Natural killer cell (primary cell): ENCODE measurements around the gene WDFY4. TPM values are rescaled to one million over a fixed set of nuclear protein-coding genes. Genes with fewer than 3 reads are reported as not detected.

Experiments
- ATAC-seq, 3 donors: fragments of 150-1000 bp in 2 of 3; fragments of 200-7000 bp in 1 of 3; cut with Tn5 transposase; 1 replicate in 1 of 3; 2 replicates in 2 of 3; pipeline ENCODE4 v1.10.0; 2021; ENCODE audit warnings: mild to moderate bottlenecking in 2 of 3, moderate library complexity in 2 of 3
- DNase-seq, 2 donors: peaks; one replicate each; pipeline versions ENCODE4 v3.0.0 to v3.0.0-alpha.2; 2013 to 2021; ENCODE audit warnings: mixed read lengths in 1 of 2
- H3K27ac ChIP-seq: one replicate; pipeline ENCODE4 v1.5.1; 2013; ENCODE audit warnings: mild to moderate bottlenecking, low read length
- H3K27me3 ChIP-seq: one replicate; pipeline ENCODE4 v1.6.1; 2013; ENCODE audit warnings: low read length; ENCODE audit not compliant: control insufficient read depth, insufficient read depth
- H3K36me3 ChIP-seq: one replicate; pipeline ENCODE4 v1.6.1; 2013; ENCODE audit warnings: low read length; ENCODE audit not compliant: control insufficient read depth, insufficient read depth
- H3K4me1 ChIP-seq: one replicate; pipeline ENCODE4 v1.6.1; 2013; ENCODE audit warnings: low read length; ENCODE audit not compliant: control insufficient read depth, insufficient read depth
- H3K4me3 ChIP-seq: one replicate; pipeline ENCODE4 v1.5.1; 2013; ENCODE audit warnings: low read length
- H3K9me3 ChIP-seq: one replicate; pipeline ENCODE4 v1.6.1; 2013; ENCODE audit warnings: low read length; ENCODE audit not compliant: control insufficient read depth, insufficient read depth
- H3K27ac Mint-ChIP-seq, 2 donors: one replicate each; pipeline ENCODE4 v1.8.0; 2022; ENCODE audit warnings: mild to moderate bottlenecking in 2 of 2, mixed read lengths in 2 of 2, moderate library complexity in 1 of 2
- H3K27me3 Mint-ChIP-seq, 2 donors: one replicate each; pipeline ENCODE4 v1.8.0; 2022; ENCODE audit warnings: low read depth in 2 of 2, mixed read lengths in 2 of 2
- H3K36me3 Mint-ChIP-seq: one replicate; pipeline ENCODE4 v1.8.0; 2022; ENCODE audit warnings: mixed read lengths
- H3K4me1 Mint-ChIP-seq, 2 donors: one replicate each; pipeline ENCODE4 v1.8.0; 2022; ENCODE audit warnings: mixed read lengths in 2 of 2
- H3K4me3 Mint-ChIP-seq: one replicate; pipeline ENCODE4 v1.8.0; 2022; ENCODE audit warnings: mild to moderate bottlenecking, moderate library complexity, mixed read lengths
- H3K9me3 Mint-ChIP-seq, 2 donors: one replicate each; pipeline ENCODE4 v1.8.0; 2022; ENCODE audit warnings: mixed read lengths in 2 of 2
- CTCF ChIP-seq: fragments of 200-600 bp; IDR thresholded peaks from one replicate; pipeline ENCODE4 v1.8.0; 2022; ENCODE audit warnings: antibody characterized with exemption
- WGBS: methylation state at CpG from one replicate; pipeline ENCODE4 v1.1.7; 2013; ENCODE audit warnings: missing lambda C conversion rate; ENCODE audit not compliant: insufficient coverage; 5-methylcytosine and 5-hydroxymethylcytosine counted together
- intact Hi-C: fragments of 100-400 bp; cut with micrococcal nuclease; formaldehyde crosslinking; loops from one replicate; pipeline ENCODE4 v1.14.2; 2022
- total RNA-seq, 4 donors: library from RNA; stranded (reverse); fragments of 120-200 nt in 1 of 4; gene quantifications; one replicate each; pipeline versions ENCODE4 v1.2.3 to v1.2.4, GENCODE V29; 2013 to 2022

The WDFY4 gene
- total RNA-seq, 3 donors from 2014 or later (not counting 1 experiment from before 2014, with no cell fraction given) = 1.7 to 8.4 (median 3.5) TPM

DNA sequence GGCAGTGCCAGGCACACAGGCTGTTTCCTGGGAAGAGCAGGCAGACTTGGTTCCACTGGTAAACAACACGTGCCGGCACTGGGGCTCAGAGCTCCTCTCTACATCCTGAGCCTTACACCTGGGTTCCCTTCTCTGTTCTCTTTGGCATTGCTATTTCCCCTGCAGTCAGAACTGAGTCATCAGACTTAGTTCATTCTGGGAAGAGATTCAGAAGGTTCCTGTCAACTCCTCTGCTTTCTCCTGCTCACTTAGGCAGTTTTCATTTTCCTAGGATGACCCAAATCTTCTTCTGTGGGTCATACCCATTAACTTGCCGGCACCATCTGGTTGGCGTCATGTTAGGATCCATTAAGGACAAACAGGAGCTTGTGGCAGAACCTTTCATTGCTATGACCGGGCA, 288.4 kb downstream of the WDFY4 start:
- TF ChIP-seq CTCF = no peak
- H3K9me3 Mint-ChIP-seq = no peaks in the 10 kb centered on the region
- no peak overlapping the region for H3K4me3 Mint-ChIP-seq
- 88% methylated on average over 5 of the region's 5 CpGs for WGBS
- no peak overlapping the region for H3K27ac Mint-ChIP-seq
- H3K36me3 Mint-ChIP-seq = no peaks in the 10 kb centered on the region
- no peaks in the 10 kb centered on the region for H3K27me3 ChIP-seq
- peaks cover 4 to 14% of the 10 kb centered on the region in 2 donors for H3K27me3 Mint-ChIP-seq
- no peaks in the 10 kb centered on the region for H3K36me3 ChIP-seq
- DNase-seq = no peak
- intact Hi-C loops = no loop called here
- H3K4me1 ChIP-seq = no peaks in the 10 kb centered on the region
- H3K4me3 ChIP-seq = no peak overlapping the region
- no peak overlapping the region for H3K27ac ChIP-seq
- no peaks in the 10 kb centered on the region for H3K4me1 Mint-ChIP-seq
- ATAC-seq = no peak
- no peaks in the 10 kb centered on the region for H3K9me3 ChIP-seq

DNA sequence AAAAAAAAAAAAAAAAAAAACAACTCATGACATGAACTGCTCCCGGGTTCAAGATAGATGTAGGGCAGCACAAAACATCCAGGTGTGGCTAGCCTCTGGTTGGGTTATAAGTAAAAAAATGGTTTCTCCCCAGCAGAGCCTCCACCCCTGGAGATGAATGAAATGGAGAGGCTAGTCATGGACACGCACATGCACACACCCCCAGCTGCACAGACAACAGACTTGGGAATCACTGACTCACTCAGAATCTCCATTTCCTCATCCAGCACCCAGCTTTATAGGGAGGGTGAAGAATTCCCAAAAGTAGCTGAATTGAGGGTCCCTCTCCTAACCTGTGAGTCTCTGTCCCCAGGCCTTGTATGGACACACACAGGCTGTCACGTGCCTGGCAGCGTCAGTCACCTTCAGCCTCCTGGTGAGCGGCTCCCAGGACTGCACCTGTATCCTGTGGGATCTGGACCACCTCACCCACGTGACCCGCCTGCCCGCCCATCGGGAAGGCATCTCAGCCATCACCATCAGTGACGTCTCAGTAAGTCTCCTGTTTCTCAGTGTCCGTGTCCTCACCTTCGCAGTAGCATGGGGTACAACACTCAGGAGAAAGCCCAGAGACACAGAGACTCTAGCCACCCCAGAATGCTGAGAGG, 290.0 kb downstream of the WDFY4 start:
- WGBS = 93% methylated on average over 11 of the region's 12 CpGs
- Mint-ChIP-seq H3K4me1 (no peaks in the 10 kb centered on the region), H3K27ac (no peak overlapping the region), H3K9me3 (no peaks in the 10 kb centered on the region), H3K4me3 (no peak overlapping the region), H3K27me3 (peaks cover 4 to 14% of the 10 kb centered on the region in 2 donors), H3K36me3 (no peaks in the 10 kb centered on the region)
- intact Hi-C loops = no loop called here
- no peak overlapping the region for H3K4me3 ChIP-seq
- no peaks in the 10 kb centered on the region for H3K36me3 ChIP-seq
- H3K9me3 ChIP-seq = no peaks in the 10 kb centered on the region
- TF ChIP-seq CTCF = no peak
- H3K27ac ChIP-seq = no peak overlapping the region
- ATAC-seq (no peak), DNase-seq (no peak)
- H3K27me3 ChIP-seq = no peaks in the 10 kb centered on the region
- no peaks in the 10 kb centered on the region for H3K4me1 ChIP-seq

GRCh38 chr10:48976196-48976595, 291.5 kb downstream of the WDFY4 start:
- Mint-ChIP-seq H3K4me1 (no peaks in the 10 kb centered on the region), H3K4me3 (no peak overlapping the region), H3K36me3 (no peaks in the 10 kb centered on the region), H3K27ac (no peak overlapping the region), H3K27me3 (peaks cover 4 to 14% of the 10 kb centered on the region in 2 donors), H3K9me3 (no peaks in the 10 kb centered on the region)
- peak in 1 of 2 donors; percentile 12 for DNase-seq
- H3K4me3 ChIP-seq = no peak overlapping the region
- H3K9me3 ChIP-seq = no peaks in the 10 kb centered on the region
- no peaks in the 10 kb centered on the region for H3K27me3 ChIP-seq
- ATAC-seq = no peak
- peaks cover under 1% of the 10 kb centered on the region for H3K4me1 ChIP-seq
- H3K27ac ChIP-seq = no peak overlapping the region
- no peaks in the 10 kb centered on the region for H3K36me3 ChIP-seq
- TF ChIP-seq CTCF = no peak
- intact Hi-C loops = no loop called here

DNA sequence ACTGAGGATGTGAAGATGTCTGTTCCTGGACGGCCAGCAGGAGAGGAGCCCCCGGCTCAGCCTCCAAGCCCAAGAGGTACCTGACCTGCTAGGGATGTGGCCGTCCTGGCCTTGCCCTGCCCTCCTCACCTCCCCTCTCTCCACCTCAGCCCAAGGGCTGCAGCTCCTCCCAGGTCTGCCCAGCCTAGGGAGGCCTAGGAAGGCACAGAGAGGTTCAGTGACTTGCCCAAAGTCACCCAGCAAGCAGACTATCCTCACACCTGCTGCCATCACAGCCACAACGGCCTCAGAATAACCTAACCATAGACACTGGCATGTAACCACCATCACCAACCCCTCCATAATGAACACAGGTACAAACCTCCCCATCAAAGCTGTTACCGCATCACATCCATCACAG, 293.6 kb downstream of the WDFY4 start:
- H3K4me1 ChIP-seq = peaks cover 4% of the 10 kb centered on the region
- no peak overlapping the region for H3K4me3 ChIP-seq
- no peaks in the 10 kb centered on the region for H3K9me3 ChIP-seq
- WGBS = 90% methylated on average over 5 of the region's 5 CpGs
- H3K4me3 Mint-ChIP-seq = no peak overlapping the region
- no peak overlapping the region for H3K27ac Mint-ChIP-seq
- no peak for TF ChIP-seq CTCF
- peaks cover 1 to 4% of the 10 kb centered on the region in 2 donors for H3K27me3 Mint-ChIP-seq
- no peaks in the 10 kb centered on the region for H3K27me3 ChIP-seq
- intact Hi-C loops = no loop called here
- ATAC-seq (no peak), DNase-seq (no peak)
- no peaks in the 10 kb centered on the region for H3K36me3 ChIP-seq
- H3K9me3 Mint-ChIP-seq = no peaks in the 10 kb centered on the region
- no peaks in the 10 kb centered on the region for H3K4me1 Mint-ChIP-seq
- H3K36me3 Mint-ChIP-seq = no peaks in the 10 kb centered on the region
- H3K27ac ChIP-seq = no peak overlapping the region
